HepG2 (cell line): Measurements from ENCODE around the gene CPXM1. TPM values are rescaled to one million over a fixed set of nuclear protein-coding genes. Genes with fewer than 3 reads are reported as not detected.

Experiments used
- ATAC-seq: fragments of 200-7000 bp; cut with Tn5 transposase; 3 replicates; pipeline ENCODE4 v1.9.1; 2020; ENCODE audit warnings: mild to moderate bottlenecking, moderate library complexity
- BruUV-seq: library from RNA; stranded (reverse); fragments of 400-500 nt; replicated peaks from 2 replicates; lab custom pipeline; 2021; lab: Mats Ljungman, UMichigan
- CTCF ChIA-PET: fragments of 300-600 bp; formaldehyde crosslinking; extraction: SDS; loops from one replicate; lab custom pipeline; 2021; ENCODE audit warnings: low total read pairs, inconsistent platforms, low intra/inter-chr PET ratio; lab: Yijun Ruan, JAX
- POLR2A ChIA-PET: fragments of 350-600 bp; sonication (Branson Sonifier 250); formaldehyde crosslinking; loops from one replicate; lab custom pipeline; 2020; ENCODE audit warnings: antibody characterized with exemption, inconsistent platforms; lab: Yijun Ruan, JAX
- DNase-seq: peaks from one replicate; pipeline ENCODE4 v3.0.0-alpha.2; 2015; ENCODE audit warnings: low spot score
- FAIRE-seq: peaks from 3 replicates; lab custom pipeline; 2011; peaks lifted over from hg19 to GRCh38; lab: Jason Lieb, UNC
- H2AFZ ChIP-seq: one replicate; pipeline ENCODE4 v1.6.1; 2011; ENCODE audit warnings: low read length, inconsistent platforms
- H3K27ac ChIP-seq: fragments of 300-600 bp; 3 replicates; pipeline ENCODE4 v1.8.0; 2011; ENCODE audit warnings: mixed run types, mild to moderate bottlenecking, mixed read lengths, low read length, inconsistent platforms; ENCODE audit not compliant: insufficient read depth; ENCODE audit errors: extremely low read length
- H3K27me3 ChIP-seq, 2 experiments: fragments of 200-600 bp in 1 of 2; 2 replicates in 1 of 2; 3 replicates in 1 of 2; pipeline versions ENCODE4 v1.6.0 to v1.8.0; 2011; ENCODE audit warnings: low read length in 2 of 2, mild to moderate bottlenecking in 2 of 2, moderate library complexity in 2 of 2, inconsistent platforms in 1 of 2; ENCODE audit not compliant: insufficient read depth in 2 of 2, control insufficient read depth in 1 of 2
- H3K36me3 ChIP-seq, 2 experiments: fragments of 200-600 bp in 1 of 2; replicated peaks in 1 of 2; 2 replicates in 1 of 2; 3 replicates in 1 of 2; pipeline versions ENCODE4 v1.5.1 to v1.8.0; 2011; ENCODE audit warnings: low read length in 2 of 2, inconsistent platforms in 1 of 2; ENCODE audit not compliant: insufficient read depth in 2 of 2, control insufficient read depth in 1 of 2
- H3K4me1 ChIP-seq: 2 replicates; pipeline ENCODE4 v1.5.1; 2012; ENCODE audit warnings: low read length, inconsistent platforms; ENCODE audit not compliant: insufficient read depth
- H3K4me2 ChIP-seq: 2 replicates; pipeline ENCODE4 v1.6.0; 2011; ENCODE audit warnings: low read depth, low read length, inconsistent platforms
- H3K4me3 ChIP-seq, 3 experiments: fragments of 200-600 bp in 1 of 3; sonication (generic), shearing (Covaris generic) in 1 of 3; replicated peaks in 1 of 3; 2 replicates each; pipeline ENCODE4 v1.5.1; 2011 to 2016; ENCODE audit warnings: low read length in 3 of 3, inconsistent platforms in 2 of 3, low read depth in 2 of 3, mild to moderate bottlenecking in 2 of 3, control low read depth in 1 of 3, mixed read lengths in 1 of 3; ENCODE audit not compliant: insufficient read depth in 1 of 3
- H3K79me2 ChIP-seq: one replicate; pipeline ENCODE4 v1.6.1; 2011; ENCODE audit warnings: low read length, inconsistent platforms; ENCODE audit not compliant: insufficient read depth
- H3K9ac ChIP-seq: 2 replicates; pipeline ENCODE4 v1.6.0; 2011; ENCODE audit warnings: mild to moderate bottlenecking, low read depth, low read length, inconsistent platforms; ENCODE audit not compliant: insufficient read depth
- H3K9me3 ChIP-seq: 2 replicates; pipeline ENCODE4 v1.5.1; 2012; ENCODE audit warnings: mild to moderate bottlenecking, low read length
- H4K20me1 ChIP-seq: 2 replicates; pipeline ENCODE4 v1.6.0; 2011; ENCODE audit warnings: inconsistent platforms, mild to moderate bottlenecking, low read length, moderate library complexity; ENCODE audit not compliant: insufficient read depth
- BRD4 ChIP-seq: sonication (generic); formaldehyde crosslinking; IDR thresholded peaks from 2 replicates; pipeline ENCODE4 v1.4.0; 2020; ENCODE audit warnings: missing genetic modification reagents
- FOXO1 ChIP-seq: sonication (generic); formaldehyde crosslinking; IDR thresholded peaks from 2 replicates; pipeline ENCODE4 v1.4.0; 2020; ENCODE audit warnings: missing genetic modification reagents
- MAFK ChIP-seq, 2 experiments: IDR thresholded peaks in 1 of 2; conservative IDR thresholded peaks in 1 of 2; 2 replicates each; pipeline ENCODE4 v1.6.1; 2011; ENCODE audit warnings: improper control_type of control experiment in 2 of 2, low read length in 2 of 2
- MIXL1 ChIP-seq: IDR thresholded peaks from 2 replicates; pipeline ENCODE4 v1.6.1; 2016
- MTF1 ChIP-seq: sonication (generic); formaldehyde crosslinking; IDR thresholded peaks from 2 replicates; pipeline ENCODE4 v1.5.0; 2020; ENCODE audit warnings: missing genetic modification reagents
- PLSCR1 ChIP-seq: sonication (generic); formaldehyde crosslinking; IDR thresholded peaks from 2 replicates; pipeline ENCODE4 v1.5.0; 2020; ENCODE audit warnings: missing genetic modification reagents, mild to moderate bottlenecking, borderline replicate concordance
- RARA ChIP-seq: IDR thresholded peaks from 2 replicates; pipeline ENCODE4 v1.6.1; 2016; ENCODE audit warnings: missing genetic modification reagents, missing compliant biosample characterization
- SMAD3 ChIP-seq: sonication (generic); formaldehyde crosslinking; IDR thresholded peaks from 2 replicates; pipeline ENCODE4 v1.4.0; 2020; ENCODE audit warnings: missing genetic modification reagents
- TBX2 ChIP-seq: sonication (generic); formaldehyde crosslinking; IDR thresholded peaks from 2 replicates; pipeline ENCODE4 v1.5.0; 2020; ENCODE audit warnings: missing genetic modification reagents, mild to moderate bottlenecking, borderline replicate concordance
- TERF1 ChIP-seq: sonication (generic); formaldehyde crosslinking; IDR thresholded peaks from 2 replicates; pipeline ENCODE4 v1.8.0; 2022; ENCODE audit warnings: mild to moderate bottlenecking, missing genetic modification reagents, moderate library complexity
- ZBTB37 ChIP-seq: sonication (generic); formaldehyde crosslinking; IDR thresholded peaks from 2 replicates; pipeline ENCODE4 v1.4.0; 2020; ENCODE audit warnings: mild to moderate bottlenecking, missing genetic modification reagents
- ZNF136 ChIP-seq: sonication (generic); formaldehyde crosslinking; IDR thresholded peaks from 2 replicates; pipeline ENCODE4 v1.8.1; 2022; ENCODE audit warnings: low read depth, mild to moderate bottlenecking, moderate library complexity, missing genetic modification reagents
- ZNF34 ChIP-seq: sonication (generic); formaldehyde crosslinking; IDR thresholded peaks from 2 replicates; pipeline ENCODE4 v1.4.0; 2020; ENCODE audit warnings: mild to moderate bottlenecking, missing genetic modification reagents, borderline replicate concordance
- ZNF382 ChIP-seq: sonication (generic); formaldehyde crosslinking; IDR thresholded peaks from 2 replicates; pipeline ENCODE4 v1.5.0; 2020; ENCODE audit warnings: missing genetic modification reagents, mild to moderate bottlenecking, borderline replicate concordance
- ZNF607 ChIP-seq: sonication (generic); formaldehyde crosslinking; IDR thresholded peaks from 2 replicates; pipeline ENCODE4 v1.5.1; 2020; ENCODE audit warnings: missing genetic modification reagents, mild to moderate bottlenecking, borderline replicate concordance
- ZNF619 ChIP-seq: sonication (generic); formaldehyde crosslinking; IDR thresholded peaks from 2 replicates; pipeline ENCODE4 v1.4.0; 2020; ENCODE audit warnings: mild to moderate bottlenecking, missing genetic modification reagents
- ZNF674 ChIP-seq: sonication (generic); formaldehyde crosslinking; IDR thresholded peaks from 2 replicates; pipeline ENCODE4 v1.5.0; 2020; ENCODE audit warnings: low read depth, mild to moderate bottlenecking, missing genetic modification reagents
- ZNF710 ChIP-seq: sonication (generic); formaldehyde crosslinking; IDR thresholded peaks from 2 replicates; pipeline ENCODE4 v1.5.0; 2020; ENCODE audit warnings: mild to moderate bottlenecking, missing genetic modification reagents, borderline replicate concordance
- WGBS: methylation state at CpG from one replicate; pipeline ENCODE4 v1.1.6; 2017; ENCODE audit warnings: low lambda C conversion rate; 5-methylcytosine and 5-hydroxymethylcytosine counted together
- in situ Hi-C: cut with HindIII; loops from 2 replicates; pipeline ENCODE4 v1.10.0; 2017; ENCODE audit warnings: low pct_unique_long_range_greater_than_20kb; ENCODE audit not compliant: extremely low pct_ligation_motif_present
- intact Hi-C: fragments of 100-400 bp; cut with micrococcal nuclease; formaldehyde crosslinking; loops from one replicate; pipeline ENCODE4 v1.10.0; 2022; ENCODE audit not compliant: unreplicated experiment
- polyA plus RNA-seq, 8 experiments: library from polyadenylated mRNA; depleted of rRNA in 3 of 8; stranded (reverse) in 7 of 8; unstranded in 1 of 8; fragments of >200 nt; fragmentation: Illumina TruSeq in 4 of 8; extraction: Trizol in 4 of 8; gene quantifications; 2 replicates each; pipeline versions ENCODE4 v1.2.1 to v1.2.3, GENCODE V29; 2011 to 2016; ENCODE audit warnings: low read depth in 4 of 8, missing spikeins in 1 of 8, mixed read lengths in 1 of 8; ENCODE audit not compliant: insufficient read depth in 1 of 8
- total RNA-seq, 5 experiments: library from RNA; depleted of rRNA; stranded (reverse); fragments of >200 nt; fragmentation: Illumina TruSeq; extraction: Trizol; gene quantifications; 2 replicates each; pipeline ENCODE4 v1.2.3, GENCODE V29; 2016; ENCODE audit warnings: low read depth in 1 of 5

The CPXM1 gene
- total and polyA plus RNA-seq, 2 of the 13 experiments (the other 11 are each of a cell fraction or from before 2014, with no cell fraction given), result 0.07 TPM; not detected in 1

- TF ChIP-seq ZBTB37 (CRISPR knock-in tag), result no peak
- TF ChIP-seq ZNF619 (CRISPR knock-in tag), result no peak
- TF ChIP-seq MAFK (conservative IDR thresholded peaks at IDR 0.05 in 1 of 2, IDR thresholded peaks at IDR 0.05 in 1 of 2; ENCODE audit: low read length in 2 of 2), result peak; percentile 53 to 70; a peak in 3 of 4 replicates
- TF ChIP-seq TERF1 (CRISPR knock-in tag), result no peak
These were observed 5.0 kb downstream of the CPXM1 start (continued) for GRCh38 chr20:2795451-2795850.

GRCh38 chr20:2794866-2795447 lies 5.5 kb downstream of the CPXM1 start:
- Histone ChIP-seq H3K79me2 (no peaks in the 10 kb centered on the region), H3K4me1 (no peaks in the 10 kb centered on the region), H2AFZ (no peak overlapping the region), H3K36me3 (no peaks in the 10 kb centered on the region), H3K27ac (no peak overlapping the region), H3K4me3 (no peak overlapping the region), H3K4me2 (no peak overlapping the region), H3K9ac (no peak overlapping the region), H3K27me3 (peaks cover 19 to 74% of the 10 kb centered on the region in 2 experiments), H4K20me1 (no peaks in the 10 kb centered on the region), H3K9me3 (no peaks in the 10 kb centered on the region)
- ChIA-PET POLR2A (no interaction called here), CTCF (no interaction called here)
- 29% methylated on average over 9 of the region's 11 CpGs for WGBS
- no peak for FAIRE-seq
- BruUV-seq, result no TSS peak
- no peak for ATAC-seq
- intact Hi-C loops, result no loop called here
- in situ Hi-C loops, result no loop called here
- DNase-seq, result no peak
- no peak for TF ChIP-seq RARA (CRISPR knock-in tag)
- no peak for TF ChIP-seq ZNF382 (CRISPR knock-in tag)
- no peak for TF ChIP-seq ZNF710
- no peak for TF ChIP-seq TBX2 (CRISPR knock-in tag)
- no peak for TF ChIP-seq MTF1 (CRISPR knock-in tag)
- TF ChIP-seq ZNF607, result no peak
- no peak for TF ChIP-seq MIXL1 (CRISPR knock-in tag)
- no peak for TF ChIP-seq ZNF674
- TF ChIP-seq FOXO1, result no peak
- TF ChIP-seq PLSCR1 (CRISPR knock-in tag), result no peak
- TF ChIP-seq SMAD3 (CRISPR knock-in tag), result no peak
- TF ChIP-seq ZNF136 (CRISPR knock-in tag), result no peak
- no peak for TF ChIP-seq BRD4
- no peak for TF ChIP-seq ZNF34 (CRISPR knock-in tag)
